HEK293 (cell line): ENCODE data around the gene LBX1.

Experiments used
- CTCF ChIA-PET: fragments of 350-600 bp; formaldehyde crosslinking; extraction: SDS; loops from one replicate; lab custom pipeline; 2021; ENCODE audit warnings: antibody characterized with exemption; lab: Yijun Ruan, JAX
- POLR2A ChIA-PET: fragments of 300-600 bp; formaldehyde crosslinking; extraction: SDS; loops from one replicate; lab custom pipeline; 2020; ENCODE audit warnings: antibody characterized with exemption, inconsistent platforms; lab: Yijun Ruan, JAX
- H3K27ac ChIP-seq: fragments of 200-500 bp; sonication (Bioruptor generic); 2 replicates; pipeline ENCODE4 v1.5.1; 2014; ENCODE audit warnings: low read depth, low read length, control low read depth, inconsistent platforms; ENCODE audit errors: extremely low read depth
- H3K36me3 ChIP-seq, 2 experiments: fragments of 200-500 bp in 1 of 2; sonication (Bioruptor generic) in 1 of 2; 1 replicate in 1 of 2; 2 replicates in 1 of 2; pipeline ENCODE4 v1.5.1; 2014 to 2017; ENCODE audit warnings: inconsistent platforms in 2 of 2, low read length in 2 of 2; ENCODE audit not compliant: control insufficient read depth in 2 of 2, insufficient read depth in 1 of 2
- H3K4me1 ChIP-seq: fragments of 200-500 bp; sonication (Bioruptor generic); 2 replicates; pipeline ENCODE4 v1.5.1; 2014; ENCODE audit warnings: mild to moderate bottlenecking, low read length, inconsistent platforms; ENCODE audit not compliant: control insufficient read depth, insufficient read depth
- H3K4me3 ChIP-seq: 2 replicates; pipeline ENCODE4 v1.5.1; 2011; ENCODE audit warnings: low read depth, mild to moderate bottlenecking, control low read depth, low read length, moderate library complexity
- H3K9me3 ChIP-seq: fragments of 200-500 bp; sonication (Bioruptor generic); 2 replicates; pipeline ENCODE4 v1.5.1; 2014; ENCODE audit warnings: low read depth, low read length, inconsistent platforms; ENCODE audit not compliant: control insufficient read depth, insufficient read depth
- MZF1 ChIP-seq: fragments of 450-650 bp; formaldehyde crosslinking; IDR thresholded peaks from 2 replicates; pipeline ENCODE4 v1.5.1; 2017; ENCODE audit warnings: missing biosample characterization, missing genetic modification characterization, borderline replicate concordance
- PRDM1 ChIP-seq: fragments of 450-650 bp; formaldehyde crosslinking; IDR thresholded peaks from 2 replicates; pipeline ENCODE4; 2016; ENCODE audit warnings: missing biosample characterization, missing genetic modification characterization
- SETDB1 ChIP-seq: IDR thresholded peaks from one replicate; pipeline ENCODE4 v1.6.1; 2017; ENCODE audit warnings: mild to moderate bottlenecking, low read length, moderate library complexity, mixed read lengths; ENCODE audit not compliant: insufficient read length
- ZFP3 ChIP-seq: fragments of 450-650 bp; formaldehyde crosslinking; IDR thresholded peaks from 2 replicates; pipeline ENCODE4 v1.5.1; 2016; ENCODE audit warnings: low read depth, missing biosample characterization, missing genetic modification characterization
- ZFP69B ChIP-seq: fragments of 450-650 bp; formaldehyde crosslinking; IDR thresholded peaks from 2 replicates; pipeline ENCODE4 v1.5.1; 2016; ENCODE audit warnings: missing biosample characterization, missing genetic modification characterization
- ZNF155 ChIP-seq: fragments of 450-650 bp; formaldehyde crosslinking; IDR thresholded peaks from 2 replicates; pipeline ENCODE4 v1.5.1; 2016; ENCODE audit warnings: missing biosample characterization, missing genetic modification characterization
- ZNF23 ChIP-seq: fragments of 450-650 bp; formaldehyde crosslinking; IDR thresholded peaks from 2 replicates; pipeline ENCODE4 v1.5.1; 2016; ENCODE audit warnings: missing biosample characterization, missing genetic modification characterization, borderline replicate concordance
- ZNF248 ChIP-seq: fragments of 450-650 bp; formaldehyde crosslinking; IDR thresholded peaks from 2 replicates; pipeline ENCODE4 v1.5.1; 2017; ENCODE audit warnings: missing biosample characterization, missing genetic modification characterization
- ZNF311 ChIP-seq: fragments of 450-650 bp; formaldehyde crosslinking; IDR thresholded peaks from 2 replicates; pipeline ENCODE4 v1.5.1; 2017; ENCODE audit warnings: missing biosample characterization, missing genetic modification characterization, borderline replicate concordance
- ZNF335 ChIP-seq: fragments of 450-650 bp; formaldehyde crosslinking; conservative IDR thresholded peaks from 2 replicates; pipeline ENCODE4 v1.5.1; 2016; ENCODE audit warnings: missing biosample characterization, missing genetic modification characterization
- ZNF391 ChIP-seq: fragments of 450-650 bp; formaldehyde crosslinking; IDR thresholded peaks from 2 replicates; pipeline ENCODE4 v1.5.1; 2016; ENCODE audit warnings: low read depth, missing biosample characterization, missing genetic modification characterization, borderline replicate concordance
- ZNF426 ChIP-seq: fragments of 450-650 bp; formaldehyde crosslinking; IDR thresholded peaks from 2 replicates; pipeline ENCODE4 v1.5.1; 2017; ENCODE audit warnings: missing biosample characterization, missing genetic modification characterization, mild to moderate bottlenecking, inconsistent platforms, moderate library complexity
- TF ChIP-seq, protein P1 (sequence below): fragments of 450-650 bp; formaldehyde crosslinking; IDR thresholded peaks from 2 replicates; pipeline ENCODE4 v1.5.1; 2017; ENCODE audit warnings: missing biosample characterization, missing genetic modification characterization
- TF ChIP-seq, protein P2 (sequence below): fragments of 450-650 bp; formaldehyde crosslinking; IDR thresholded peaks from 2 replicates; pipeline ENCODE4 v1.5.1; 2016; ENCODE audit warnings: missing biosample characterization, missing genetic modification characterization
- TF ChIP-seq, protein P3 (sequence below): fragments of 450-650 bp; formaldehyde crosslinking; IDR thresholded peaks from 2 replicates; pipeline ENCODE4 v1.5.1; 2017; ENCODE audit warnings: missing biosample characterization, missing genetic modification characterization
- TF ChIP-seq, protein P4 (sequence below): sonication (generic); formaldehyde crosslinking; IDR thresholded peaks from 2 replicates; pipeline ENCODE4 v1.8.1; 2022; ENCODE audit warnings: mild to moderate bottlenecking, moderate library complexity, missing genetic modification reagents
- TF ChIP-seq, protein P5 (sequence below): fragments of 450-650 bp; formaldehyde crosslinking; IDR thresholded peaks from 2 replicates; pipeline ENCODE4 v1.5.1; 2016; ENCODE audit warnings: missing biosample characterization, missing genetic modification characterization
- TF ChIP-seq, protein P6 (sequence below): fragments of 450-650 bp; formaldehyde crosslinking; IDR thresholded peaks from 2 replicates; pipeline ENCODE4 v1.5.1; 2016; ENCODE audit warnings: missing biosample characterization, missing genetic modification characterization, low read depth
- TF ChIP-seq, protein P7 (sequence below): fragments of 450-650 bp; formaldehyde crosslinking; IDR thresholded peaks from 2 replicates; pipeline ENCODE4 v1.5.1; 2016; ENCODE audit warnings: missing biosample characterization, missing genetic modification characterization

The LBX1 gene

GRCh38 chr10:101183458-101184183 is 45.6 kb downstream of the LBX1 start:
- H3K36me3 ChIP-seq = no peaks in the 10 kb centered on the region
- H3K9me3 ChIP-seq = no peaks in the 10 kb centered on the region
- CTCF ChIA-PET = no interaction called here
- H3K4me3 ChIP-seq = no peak overlapping the region
- POLR2A ChIA-PET = no interaction called here
- H3K4me1 ChIP-seq = no peaks in the 10 kb centered on the region
- TF ChIP-seq ZFP69B (tag by site-specific recombination) (no peak), ZNF391 (tag by site-specific recombination) (no peak), ZNF426 (tag by site-specific recombination) (no peak), MZF1 (no peak), ZNF311 (tag by site-specific recombination) (no peak), PRDM1 (tag by site-specific recombination) (no peak), ZNF335 (tag by site-specific recombination) (no peak), ZNF248 (tag by site-specific recombination) (no peak), ZNF155 (tag by site-specific recombination) (no peak), ZFP3 (no peak), ZNF23 (tag by site-specific recombination) (no peak), SETDB1 (no peak)
- TF ChIP-seq, protein P1, sequence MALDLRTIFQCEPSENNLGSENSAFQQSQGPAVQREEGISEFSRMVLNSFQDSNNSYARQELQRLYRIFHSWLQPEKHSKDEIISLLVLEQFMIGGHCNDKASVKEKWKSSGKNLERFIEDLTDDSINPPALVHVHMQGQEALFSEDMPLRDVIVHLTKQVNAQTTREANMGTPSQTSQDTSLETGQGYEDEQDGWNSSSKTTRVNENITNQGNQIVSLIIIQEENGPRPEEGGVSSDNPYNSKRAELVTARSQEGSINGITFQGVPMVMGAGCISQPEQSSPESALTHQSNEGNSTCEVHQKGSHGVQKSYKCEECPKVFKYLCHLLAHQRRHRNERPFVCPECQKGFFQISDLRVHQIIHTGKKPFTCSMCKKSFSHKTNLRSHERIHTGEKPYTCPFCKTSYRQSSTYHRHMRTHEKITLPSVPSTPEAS (tag by site-specific recombination) = no peak
- TF ChIP-seq, protein P2, sequence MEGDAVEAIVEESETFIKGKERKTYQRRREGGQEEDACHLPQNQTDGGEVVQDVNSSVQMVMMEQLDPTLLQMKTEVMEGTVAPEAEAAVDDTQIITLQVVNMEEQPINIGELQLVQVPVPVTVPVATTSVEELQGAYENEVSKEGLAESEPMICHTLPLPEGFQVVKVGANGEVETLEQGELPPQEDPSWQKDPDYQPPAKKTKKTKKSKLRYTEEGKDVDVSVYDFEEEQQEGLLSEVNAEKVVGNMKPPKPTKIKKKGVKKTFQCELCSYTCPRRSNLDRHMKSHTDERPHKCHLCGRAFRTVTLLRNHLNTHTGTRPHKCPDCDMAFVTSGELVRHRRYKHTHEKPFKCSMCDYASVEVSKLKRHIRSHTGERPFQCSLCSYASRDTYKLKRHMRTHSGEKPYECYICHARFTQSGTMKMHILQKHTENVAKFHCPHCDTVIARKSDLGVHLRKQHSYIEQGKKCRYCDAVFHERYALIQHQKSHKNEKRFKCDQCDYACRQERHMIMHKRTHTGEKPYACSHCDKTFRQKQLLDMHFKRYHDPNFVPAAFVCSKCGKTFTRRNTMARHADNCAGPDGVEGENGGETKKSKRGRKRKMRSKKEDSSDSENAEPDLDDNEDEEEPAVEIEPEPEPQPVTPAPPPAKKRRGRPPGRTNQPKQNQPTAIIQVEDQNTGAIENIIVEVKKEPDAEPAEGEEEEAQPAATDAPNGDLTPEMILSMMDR = no peak
- TF ChIP-seq, protein P3, sequence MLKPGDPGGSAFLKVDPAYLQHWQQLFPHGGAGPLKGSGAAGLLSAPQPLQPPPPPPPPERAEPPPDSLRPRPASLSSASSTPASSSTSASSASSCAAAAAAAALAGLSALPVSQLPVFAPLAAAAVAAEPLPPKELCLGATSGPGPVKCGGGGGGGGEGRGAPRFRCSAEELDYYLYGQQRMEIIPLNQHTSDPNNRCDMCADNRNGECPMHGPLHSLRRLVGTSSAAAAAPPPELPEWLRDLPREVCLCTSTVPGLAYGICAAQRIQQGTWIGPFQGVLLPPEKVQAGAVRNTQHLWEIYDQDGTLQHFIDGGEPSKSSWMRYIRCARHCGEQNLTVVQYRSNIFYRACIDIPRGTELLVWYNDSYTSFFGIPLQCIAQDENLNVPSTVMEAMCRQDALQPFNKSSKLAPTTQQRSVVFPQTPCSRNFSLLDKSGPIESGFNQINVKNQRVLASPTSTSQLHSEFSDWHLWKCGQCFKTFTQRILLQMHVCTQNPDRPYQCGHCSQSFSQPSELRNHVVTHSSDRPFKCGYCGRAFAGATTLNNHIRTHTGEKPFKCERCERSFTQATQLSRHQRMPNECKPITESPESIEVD = no peak
- TF ChIP-seq, protein P4, sequence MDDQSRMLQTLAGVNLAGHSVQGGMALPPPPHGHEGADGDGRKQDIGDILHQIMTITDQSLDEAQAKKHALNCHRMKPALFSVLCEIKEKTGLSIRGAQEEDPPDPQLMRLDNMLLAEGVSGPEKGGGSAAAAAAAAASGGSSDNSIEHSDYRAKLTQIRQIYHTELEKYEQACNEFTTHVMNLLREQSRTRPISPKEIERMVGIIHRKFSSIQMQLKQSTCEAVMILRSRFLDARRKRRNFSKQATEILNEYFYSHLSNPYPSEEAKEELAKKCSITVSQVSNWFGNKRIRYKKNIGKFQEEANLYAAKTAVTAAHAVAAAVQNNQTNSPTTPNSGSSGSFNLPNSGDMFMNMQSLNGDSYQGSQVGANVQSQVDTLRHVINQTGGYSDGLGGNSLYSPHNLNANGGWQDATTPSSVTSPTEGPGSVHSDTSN (CRISPR knock-in tag) = no peak
- TF ChIP-seq, protein P5, sequence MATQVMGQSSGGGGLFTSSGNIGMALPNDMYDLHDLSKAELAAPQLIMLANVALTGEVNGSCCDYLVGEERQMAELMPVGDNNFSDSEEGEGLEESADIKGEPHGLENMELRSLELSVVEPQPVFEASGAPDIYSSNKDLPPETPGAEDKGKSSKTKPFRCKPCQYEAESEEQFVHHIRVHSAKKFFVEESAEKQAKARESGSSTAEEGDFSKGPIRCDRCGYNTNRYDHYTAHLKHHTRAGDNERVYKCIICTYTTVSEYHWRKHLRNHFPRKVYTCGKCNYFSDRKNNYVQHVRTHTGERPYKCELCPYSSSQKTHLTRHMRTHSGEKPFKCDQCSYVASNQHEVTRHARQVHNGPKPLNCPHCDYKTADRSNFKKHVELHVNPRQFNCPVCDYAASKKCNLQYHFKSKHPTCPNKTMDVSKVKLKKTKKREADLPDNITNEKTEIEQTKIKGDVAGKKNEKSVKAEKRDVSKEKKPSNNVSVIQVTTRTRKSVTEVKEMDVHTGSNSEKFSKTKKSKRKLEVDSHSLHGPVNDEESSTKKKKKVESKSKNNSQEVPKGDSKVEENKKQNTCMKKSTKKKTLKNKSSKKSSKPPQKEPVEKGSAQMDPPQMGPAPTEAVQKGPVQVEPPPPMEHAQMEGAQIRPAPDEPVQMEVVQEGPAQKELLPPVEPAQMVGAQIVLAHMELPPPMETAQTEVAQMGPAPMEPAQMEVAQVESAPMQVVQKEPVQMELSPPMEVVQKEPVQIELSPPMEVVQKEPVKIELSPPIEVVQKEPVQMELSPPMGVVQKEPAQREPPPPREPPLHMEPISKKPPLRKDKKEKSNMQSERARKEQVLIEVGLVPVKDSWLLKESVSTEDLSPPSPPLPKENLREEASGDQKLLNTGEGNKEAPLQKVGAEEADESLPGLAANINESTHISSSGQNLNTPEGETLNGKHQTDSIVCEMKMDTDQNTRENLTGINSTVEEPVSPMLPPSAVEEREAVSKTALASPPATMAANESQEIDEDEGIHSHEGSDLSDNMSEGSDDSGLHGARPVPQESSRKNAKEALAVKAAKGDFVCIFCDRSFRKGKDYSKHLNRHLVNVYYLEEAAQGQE (tag by site-specific recombination) = no peak
- TF ChIP-seq, protein P6, sequence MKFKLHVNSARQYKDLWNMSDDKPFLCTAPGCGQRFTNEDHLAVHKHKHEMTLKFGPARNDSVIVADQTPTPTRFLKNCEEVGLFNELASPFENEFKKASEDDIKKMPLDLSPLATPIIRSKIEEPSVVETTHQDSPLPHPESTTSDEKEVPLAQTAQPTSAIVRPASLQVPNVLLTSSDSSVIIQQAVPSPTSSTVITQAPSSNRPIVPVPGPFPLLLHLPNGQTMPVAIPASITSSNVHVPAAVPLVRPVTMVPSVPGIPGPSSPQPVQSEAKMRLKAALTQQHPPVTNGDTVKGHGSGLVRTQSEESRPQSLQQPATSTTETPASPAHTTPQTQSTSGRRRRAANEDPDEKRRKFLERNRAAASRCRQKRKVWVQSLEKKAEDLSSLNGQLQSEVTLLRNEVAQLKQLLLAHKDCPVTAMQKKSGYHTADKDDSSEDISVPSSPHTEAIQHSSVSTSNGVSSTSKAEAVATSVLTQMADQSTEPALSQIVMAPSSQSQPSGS (tag by site-specific recombination) = no peak
- TF ChIP-seq, protein P7, sequence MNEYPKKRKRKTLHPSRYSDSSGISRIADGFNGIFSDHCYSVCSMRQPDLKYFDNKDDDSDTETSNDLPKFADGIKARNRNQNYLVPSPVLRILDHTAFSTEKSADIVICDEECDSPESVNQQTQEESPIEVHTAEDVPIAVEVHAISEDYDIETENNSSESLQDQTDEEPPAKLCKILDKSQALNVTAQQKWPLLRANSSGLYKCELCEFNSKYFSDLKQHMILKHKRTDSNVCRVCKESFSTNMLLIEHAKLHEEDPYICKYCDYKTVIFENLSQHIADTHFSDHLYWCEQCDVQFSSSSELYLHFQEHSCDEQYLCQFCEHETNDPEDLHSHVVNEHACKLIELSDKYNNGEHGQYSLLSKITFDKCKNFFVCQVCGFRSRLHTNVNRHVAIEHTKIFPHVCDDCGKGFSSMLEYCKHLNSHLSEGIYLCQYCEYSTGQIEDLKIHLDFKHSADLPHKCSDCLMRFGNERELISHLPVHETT (tag by site-specific recombination) = no peak
- H3K27ac ChIP-seq = no peak overlapping the region
